Neural crest cell (in vitro differentiated cells): Measurements from ENCODE around the gene TCF3. TPM values are rescaled to one million over a fixed set of nuclear protein-coding genes. Genes with fewer than 3 reads are reported as not detected.
"Not testable (repeated sequence)": the region's sequence is repeated elsewhere in the genome, so short reads cannot be mapped to it uniquely, and the experiment has no call there.

Experiments used
- DNase-seq: peaks from one replicate; pipeline ENCODE4 v3.0.0; 2021; ENCODE audit warnings: low read depth, mixed read lengths, low spot score
- H3K27ac Mint-ChIP-seq: one replicate; pipeline ENCODE4 v1.8.0; 2021; ENCODE audit warnings: mild to moderate bottlenecking, mixed read lengths; ENCODE audit not compliant: unreplicated experiment
- H3K27me3 Mint-ChIP-seq: 2 replicates; pipeline ENCODE4 v1.8.0; 2021; ENCODE audit warnings: low read depth, mild to moderate bottlenecking, mixed read lengths
- H3K36me3 Mint-ChIP-seq: 2 replicates; pipeline ENCODE4 v1.8.0; 2021; ENCODE audit warnings: low read depth, mild to moderate bottlenecking, mixed read lengths
- H3K4me1 Mint-ChIP-seq: 2 replicates; pipeline ENCODE4 v1.8.0; 2021; ENCODE audit warnings: mixed read lengths
- H3K4me3 Mint-ChIP-seq: one replicate; pipeline ENCODE4 v1.8.0; 2021; ENCODE audit warnings: mild to moderate bottlenecking, mixed read lengths
- H3K9me3 Mint-ChIP-seq: 2 replicates; pipeline ENCODE4 v1.8.0; 2021; ENCODE audit warnings: mixed read lengths
- CTCF ChIP-seq: fragments of 200-600 bp; sonication (generic); conservative IDR thresholded peaks from 2 replicates; pipeline ENCODE4 v1.5.0; 2021; ENCODE audit warnings: antibody characterized with exemption, mild to moderate bottlenecking
- total RNA-seq: library from RNA; stranded (reverse); gene quantifications from 2 replicates; pipeline ENCODE4 v1.2.1, GENCODE V29; 2021

TCF3 gene
- total RNA-seq, 1 donor from 2014 or later = 348 TPM

- no peak for DNase-seq
- H3K36me3 Mint-ChIP-seq = no peaks in the 10 kb centered on the region
- peaks cover 81% of the 10 kb centered on the region for H3K27me3 Mint-ChIP-seq
- no peak overlapping the region for H3K27ac Mint-ChIP-seq
- no peaks in the 10 kb centered on the region for H3K4me1 Mint-ChIP-seq
- H3K4me3 Mint-ChIP-seq = no peak overlapping the region
- no peaks in the 10 kb centered on the region for H3K9me3 Mint-ChIP-seq
- no peak for TF ChIP-seq CTCF
These were observed 39.3 kb upstream of the TCF3 start for GRCh38 chr19:1691589-1692290.

GRCh38 chr19:1690699-1691307 lies 38.4 kb upstream of the TCF3 start:
- no peak overlapping the region for H3K27ac Mint-ChIP-seq
- DNase-seq = peak; percentile 60
- no peak overlapping the region for H3K4me3 Mint-ChIP-seq
- no peaks in the 10 kb centered on the region for H3K36me3 Mint-ChIP-seq
- no peaks in the 10 kb centered on the region for H3K4me1 Mint-ChIP-seq
- TF ChIP-seq CTCF = no peak
- no peaks in the 10 kb centered on the region for H3K9me3 Mint-ChIP-seq
- peaks cover 82% of the 10 kb centered on the region for H3K27me3 Mint-ChIP-seq

GRCh38 chr19:1685785-1686184 lies 33.4 kb upstream of the TCF3 start:
- H3K4me1 Mint-ChIP-seq, H3K36me3 Mint-ChIP-seq, H3K27ac Mint-ChIP-seq, H3K4me3 Mint-ChIP-seq, DNase-seq, H3K9me3 Mint-ChIP-seq: not testable (repeated sequence)
- H3K27me3 Mint-ChIP-seq = peaks cover 75% of the 10 kb centered on the region

- no peak for DNase-seq
- peaks cover 71% of the 10 kb centered on the region for H3K27me3 Mint-ChIP-seq
- no peak overlapping the region for H3K27ac Mint-ChIP-seq
- no peaks in the 10 kb centered on the region for H3K4me1 Mint-ChIP-seq
- H3K4me3 Mint-ChIP-seq = no peak overlapping the region
- H3K36me3 Mint-ChIP-seq = no peaks in the 10 kb centered on the region
- no peak for TF ChIP-seq CTCF
- no peaks in the 10 kb centered on the region for H3K9me3 Mint-ChIP-seq
These were observed 32.6 kb upstream of the TCF3 start for GRCh38 chr19:1685046-1685445.

- Mint-ChIP-seq H3K27me3 (peaks cover 69% of the 10 kb centered on the region), H3K27ac (no peak overlapping the region), H3K4me3 (no peak overlapping the region)
These were observed 32.1 kb upstream of the TCF3 start for GRCh38 chr19:1684573-1684912.

More at GRCh38 chr19:1684573-1684912, 32.1 kb upstream of the TCF3 start:
- DNase-seq = no peak
- Mint-ChIP-seq H3K9me3 (no peaks in the 10 kb centered on the region), H3K36me3 (no peaks in the 10 kb centered on the region), H3K4me1 (no peaks in the 10 kb centered on the region)
- no peak for TF ChIP-seq CTCF
